ENCODE measurements around the gene CALD1. TPM values are rescaled to one million over a fixed set of nuclear protein-coding genes. Genes with fewer than 3 reads are reported as not detected.

The CALD1 gene
- total and polyA plus RNA-seq, 8 donors, result 137 to 248 (median 224) TPM

- no peaks in the 10 kb centered on the region for H3K9me3 ChIP-seq
- H3K27me3 ChIP-seq, result no peaks in the 10 kb centered on the region
- no peak overlapping the region for H3K27ac ChIP-seq
- H3K36me3 ChIP-seq, result no peaks in the 10 kb centered on the region
- ATAC-seq, result no peak
- TF ChIP-seq, protein P1, sequence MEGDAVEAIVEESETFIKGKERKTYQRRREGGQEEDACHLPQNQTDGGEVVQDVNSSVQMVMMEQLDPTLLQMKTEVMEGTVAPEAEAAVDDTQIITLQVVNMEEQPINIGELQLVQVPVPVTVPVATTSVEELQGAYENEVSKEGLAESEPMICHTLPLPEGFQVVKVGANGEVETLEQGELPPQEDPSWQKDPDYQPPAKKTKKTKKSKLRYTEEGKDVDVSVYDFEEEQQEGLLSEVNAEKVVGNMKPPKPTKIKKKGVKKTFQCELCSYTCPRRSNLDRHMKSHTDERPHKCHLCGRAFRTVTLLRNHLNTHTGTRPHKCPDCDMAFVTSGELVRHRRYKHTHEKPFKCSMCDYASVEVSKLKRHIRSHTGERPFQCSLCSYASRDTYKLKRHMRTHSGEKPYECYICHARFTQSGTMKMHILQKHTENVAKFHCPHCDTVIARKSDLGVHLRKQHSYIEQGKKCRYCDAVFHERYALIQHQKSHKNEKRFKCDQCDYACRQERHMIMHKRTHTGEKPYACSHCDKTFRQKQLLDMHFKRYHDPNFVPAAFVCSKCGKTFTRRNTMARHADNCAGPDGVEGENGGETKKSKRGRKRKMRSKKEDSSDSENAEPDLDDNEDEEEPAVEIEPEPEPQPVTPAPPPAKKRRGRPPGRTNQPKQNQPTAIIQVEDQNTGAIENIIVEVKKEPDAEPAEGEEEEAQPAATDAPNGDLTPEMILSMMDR (IDR thresholded peaks at IDR 0.05), result no peak
- H3K4me3 ChIP-seq, result no peak overlapping the region
- H3K4me1 ChIP-seq, result no peaks in the 10 kb centered on the region
- intact Hi-C loops (cut with DNase I), result no loop called here
- DNase-seq, result no peak
Measured at GRCh38 chr7:134820295-134820694, 40.9 kb downstream of the CALD1 start.

DNA sequence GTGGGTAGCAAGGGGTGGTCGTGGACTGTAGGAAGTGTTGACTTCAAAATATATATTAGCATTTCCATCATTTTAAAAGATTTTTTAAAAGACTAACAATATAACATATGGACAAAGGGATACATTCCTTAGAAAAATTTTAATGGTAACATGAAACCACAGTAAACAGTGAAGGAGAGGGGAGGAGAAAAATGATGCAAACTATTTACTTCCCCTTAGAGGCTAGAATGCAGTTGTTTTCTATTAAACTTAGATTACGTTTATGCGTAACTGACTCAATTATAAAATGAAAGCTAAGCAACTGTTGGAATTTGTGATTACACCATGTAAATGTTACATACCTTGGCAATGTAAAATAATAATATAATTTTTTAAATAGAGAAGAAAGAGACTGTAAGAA, 41.3 kb downstream of the CALD1 start:
- intact Hi-C loops (cut with DNase I), result no loop called here
- Histone ChIP-seq H3K27me3 (no peaks in the 10 kb centered on the region), H3K4me1 (no peaks in the 10 kb centered on the region), H3K36me3 (no peaks in the 10 kb centered on the region), H3K9me3 (no peaks in the 10 kb centered on the region), H3K27ac (no peak overlapping the region), H3K4me3 (no peak overlapping the region)
- TF ChIP-seq, protein P1 (IDR thresholded peaks at IDR 0.05), result no peak
- no peak for ATAC-seq
- DNase-seq, result no peak

DNA sequence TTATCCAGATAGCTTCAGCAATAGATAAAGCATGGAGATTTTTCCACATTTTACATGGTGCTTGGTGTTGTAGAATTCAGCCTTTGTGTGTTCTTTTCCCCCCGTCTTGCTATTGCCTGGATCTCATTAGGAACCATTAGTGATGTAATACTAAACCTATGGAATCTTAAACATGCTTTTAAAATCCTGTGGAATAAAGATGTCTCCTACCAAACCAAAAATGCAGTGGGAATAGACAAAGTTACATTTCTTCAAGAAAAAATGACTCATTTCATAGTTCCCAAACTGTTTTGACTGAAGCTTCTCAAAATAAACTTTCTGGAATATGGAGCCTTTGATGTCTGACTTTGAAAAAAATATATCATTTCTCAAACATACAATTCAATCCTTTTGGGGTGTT, 44.0 kb downstream of the CALD1 start:
- H3K9me3 ChIP-seq, result no peaks in the 10 kb centered on the region
- no peak for ATAC-seq
- no peaks in the 10 kb centered on the region for H3K4me1 ChIP-seq
- no peak for DNase-seq
- TF ChIP-seq, protein P1 (IDR thresholded peaks at IDR 0.05), result no peak
- no peak overlapping the region for H3K27ac ChIP-seq
- H3K27me3 ChIP-seq, result no peaks in the 10 kb centered on the region
- no peak overlapping the region for H3K4me3 ChIP-seq
- intact Hi-C loops (cut with DNase I), result no loop called here
- H3K36me3 ChIP-seq, result no peaks in the 10 kb centered on the region

- no peak overlapping the region for H3K27ac ChIP-seq
- no peak for ATAC-seq
- TF ChIP-seq, protein P1 (IDR thresholded peaks at IDR 0.05), result no peak
Measured at GRCh38 chr7:134825666-134826065, 46.2 kb downstream of the CALD1 start.

DNA sequence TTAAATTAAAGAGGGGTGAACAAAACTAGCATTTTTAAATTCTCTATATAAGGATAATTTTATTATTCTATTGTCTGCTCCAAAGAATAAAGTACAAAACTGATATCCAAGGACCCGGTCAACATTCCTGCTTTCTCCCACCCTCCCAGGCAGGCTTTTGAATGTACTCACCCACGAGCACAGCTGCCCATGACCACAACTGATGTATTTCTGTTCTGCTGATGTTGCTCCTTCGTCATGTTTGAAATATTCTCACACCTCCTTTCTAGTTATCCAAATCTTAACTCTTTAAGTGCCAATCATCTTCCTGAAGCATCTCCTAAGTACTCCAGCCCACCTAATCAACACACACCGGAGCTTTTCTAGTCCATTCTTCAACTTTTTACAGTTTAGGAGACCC, 46.7 kb downstream of the CALD1 start:
- no peaks in the 10 kb centered on the region for H3K9me3 ChIP-seq
- intact Hi-C loops (cut with DNase I), result no loop called here
- H3K4me3 ChIP-seq, result no peak overlapping the region
- TF ChIP-seq, protein P1 (IDR thresholded peaks at IDR 0.05), result no peak
- no peaks in the 10 kb centered on the region for H3K4me1 ChIP-seq
- no peaks in the 10 kb centered on the region for H3K27me3 ChIP-seq
- DNase-seq (no peak), ATAC-seq (peak; percentile 25)
- H3K36me3 ChIP-seq, result no peaks in the 10 kb centered on the region
- peak overlapping the region in 1 of 2 donors; percentile 13 for H3K27ac ChIP-seq

More at GRCh38 chr7:134825666-134826065, 46.2 kb downstream of the CALD1 start:
- no peaks in the 10 kb centered on the region for H3K4me1 ChIP-seq
- H3K36me3 ChIP-seq, result no peaks in the 10 kb centered on the region
- H3K9me3 ChIP-seq, result no peaks in the 10 kb centered on the region
- H3K27me3 ChIP-seq, result no peaks in the 10 kb centered on the region
- no peak for DNase-seq
- intact Hi-C loops (cut with DNase I), result no loop called here
- no peak overlapping the region for H3K4me3 ChIP-seq

Measured in left lung (tissue), 10 donors.